NCI-H2196 treated with DMSO at 0.1 percent for 48 hours (cell line): ENCODE measurements around the gene ISY1.
"Not testable (repeated sequence)": the region's sequence is repeated elsewhere in the genome, so short reads cannot be mapped to it uniquely, and the experiment has no call there.

ENCODE experiments used
- DNase-seq: peaks from one replicate; lab custom pipeline; 2025; ENCODE audit not compliant: unreplicated experiment; lab: John Stamatoyannopoulos, UW

ISY1 gene

DNA sequence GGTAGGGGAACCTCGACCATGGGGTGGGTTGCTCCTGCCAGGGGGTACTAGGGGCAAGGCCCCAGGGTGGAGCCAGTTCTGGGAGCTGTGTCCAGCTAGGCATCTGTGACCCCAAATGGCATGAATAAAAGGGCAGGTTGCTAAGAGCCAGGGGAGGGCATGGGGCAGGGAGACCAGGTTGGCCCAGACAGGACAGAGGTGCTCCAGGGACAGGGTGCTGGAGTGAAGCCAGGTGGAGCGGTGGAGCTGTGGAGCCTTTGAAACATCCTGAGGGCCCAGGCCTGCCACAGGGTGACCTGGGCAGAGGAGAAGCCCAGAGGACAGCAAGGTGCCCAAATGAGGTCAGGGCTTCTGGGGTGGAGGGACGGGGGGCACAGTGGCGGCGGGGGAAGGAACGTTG, 72.6 kb downstream of the ISY1 start:
- DNase-seq, result not testable (repeated sequence)

DNA sequence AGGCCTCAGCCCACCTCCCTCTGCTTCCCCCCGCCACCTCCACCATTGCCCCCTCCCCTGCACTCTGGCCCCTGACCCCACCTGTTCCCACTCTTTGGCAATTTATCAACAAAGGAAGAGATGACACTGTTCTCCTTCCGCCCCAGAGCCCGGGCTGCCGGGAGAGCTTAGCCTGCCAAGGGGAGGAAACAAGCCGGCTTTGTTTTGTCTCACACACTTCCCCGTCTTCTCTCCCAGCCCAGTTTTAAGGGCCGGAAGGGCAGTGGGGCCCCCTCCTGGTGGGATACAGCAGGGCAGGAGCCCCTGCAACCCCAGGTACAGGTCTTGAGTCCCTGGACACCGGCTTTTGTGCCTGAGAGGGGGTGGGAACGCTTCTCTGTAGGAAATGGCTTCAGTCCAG, 73.0 kb downstream of the ISY1 start:
- peak; percentile 16 for DNase-seq

DNA sequence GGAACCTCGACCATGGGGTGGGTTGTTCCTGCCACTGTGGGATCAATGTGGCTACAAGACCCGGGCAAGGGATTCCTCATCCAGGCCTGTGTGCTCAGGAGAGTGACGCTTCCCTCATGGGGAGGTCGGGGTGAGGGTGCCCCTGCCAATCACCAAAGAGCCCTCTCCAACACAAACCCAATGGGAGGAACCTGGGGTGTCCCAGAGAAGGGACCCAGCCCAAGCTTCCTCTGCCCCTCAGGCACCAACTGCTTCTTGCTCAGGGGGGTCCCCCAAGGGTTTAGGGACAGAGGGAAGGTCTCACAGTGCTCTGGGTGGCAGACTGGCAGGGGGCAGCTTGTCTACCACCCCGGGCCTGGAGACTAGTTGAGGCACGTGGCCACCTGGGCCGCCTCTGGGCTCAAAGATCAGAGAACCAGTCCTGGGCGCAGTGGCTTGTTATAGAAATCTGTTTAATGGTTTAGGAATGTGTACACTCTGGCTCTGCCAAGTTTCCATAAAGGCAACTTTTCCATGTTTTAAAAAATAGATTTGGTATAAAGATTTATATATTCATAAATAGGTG, 73.6 kb downstream of the ISY1 start:
- no peak for DNase-seq

DNA sequence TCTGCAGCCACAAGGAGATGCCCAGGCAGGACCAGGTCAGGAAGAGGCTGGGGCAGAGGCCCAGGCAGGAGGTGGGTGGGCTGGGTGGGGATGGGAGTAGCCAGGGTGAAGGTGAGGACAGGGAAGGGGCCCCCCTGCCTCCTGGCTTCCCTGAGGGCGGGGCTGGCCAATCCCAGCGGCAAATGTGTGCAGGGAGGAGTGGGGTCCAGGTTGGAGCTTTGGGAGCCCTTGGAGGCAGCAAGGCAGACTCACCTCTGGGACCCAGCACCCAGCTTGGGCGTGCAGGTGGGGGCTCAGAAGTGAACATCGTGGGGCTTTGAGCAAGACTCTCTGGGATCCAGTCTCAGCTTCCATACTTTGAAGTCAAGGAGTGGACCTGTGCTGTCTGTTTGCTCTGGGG, 75.0 kb downstream of the ISY1 start:
- no peak for DNase-seq

DNA sequence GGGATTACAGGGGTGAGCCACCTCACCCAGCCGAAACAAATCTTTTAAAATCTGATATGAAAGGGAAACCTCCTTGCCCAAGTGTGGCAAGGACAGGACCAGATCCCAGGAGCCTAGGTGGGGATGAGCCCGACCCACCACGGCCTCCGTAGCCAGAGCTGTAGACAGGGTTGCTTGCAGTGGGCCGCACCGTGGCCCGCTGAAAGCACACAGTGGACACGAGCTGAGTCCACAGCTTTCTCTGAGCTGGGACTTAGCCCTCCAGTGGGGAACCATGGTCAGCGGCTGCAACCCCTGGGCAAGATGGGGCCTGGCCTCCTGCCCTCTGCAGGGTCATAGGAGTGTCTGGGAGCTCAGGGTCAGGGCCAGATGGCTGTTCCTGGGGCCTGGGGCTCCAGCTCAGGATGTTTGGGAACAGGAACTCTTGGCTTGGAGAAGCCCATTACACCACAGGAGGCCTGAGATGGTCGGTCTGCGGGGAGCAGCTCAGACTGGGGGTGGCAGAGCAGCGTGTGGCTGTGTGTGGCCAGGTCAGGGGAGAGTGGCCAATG, 75.6 kb downstream of the ISY1 start:
- no peak for DNase-seq

DNA sequence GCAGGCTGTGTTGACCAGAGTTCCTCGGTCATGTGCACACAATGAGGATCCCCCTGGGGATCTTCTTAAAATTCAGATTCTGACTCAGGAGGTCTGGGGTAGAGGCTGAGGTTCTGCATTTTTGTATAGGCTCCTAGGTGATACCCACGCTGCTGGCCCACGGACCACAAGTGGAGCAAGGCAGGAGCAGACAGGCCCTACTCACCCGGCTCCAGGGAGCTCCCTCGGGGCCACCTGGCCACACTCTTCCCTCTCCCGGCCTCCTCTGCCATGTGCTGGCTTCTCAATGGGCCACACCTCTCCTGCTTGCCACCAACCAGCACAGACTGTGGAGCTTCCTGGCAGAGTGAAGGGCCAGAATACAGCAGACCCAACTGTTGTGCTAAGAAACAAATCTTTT, 76.4 kb downstream of the ISY1 start:
- DNase-seq, result no peak

DNA sequence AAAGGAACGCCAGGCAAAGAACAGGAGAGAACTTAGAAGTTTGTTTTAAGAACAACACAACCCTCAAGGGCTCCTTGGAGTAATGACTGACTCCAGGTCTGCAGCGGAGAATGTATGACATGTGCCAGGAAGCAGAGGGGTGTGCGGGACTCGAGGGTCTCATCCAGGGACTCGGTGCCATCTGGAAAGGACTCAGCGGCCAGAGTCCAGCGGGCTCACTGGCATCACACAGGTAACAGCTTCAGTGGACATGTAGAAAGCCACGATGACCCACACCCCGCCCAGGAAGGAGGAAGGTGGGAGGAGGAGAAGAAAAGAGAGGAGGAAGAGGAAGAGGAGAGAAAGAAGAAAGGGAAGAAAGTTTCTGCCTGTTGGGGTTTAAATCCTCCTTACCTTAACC, 78.8 kb downstream of the ISY1 start:
- no peak for DNase-seq

DNA sequence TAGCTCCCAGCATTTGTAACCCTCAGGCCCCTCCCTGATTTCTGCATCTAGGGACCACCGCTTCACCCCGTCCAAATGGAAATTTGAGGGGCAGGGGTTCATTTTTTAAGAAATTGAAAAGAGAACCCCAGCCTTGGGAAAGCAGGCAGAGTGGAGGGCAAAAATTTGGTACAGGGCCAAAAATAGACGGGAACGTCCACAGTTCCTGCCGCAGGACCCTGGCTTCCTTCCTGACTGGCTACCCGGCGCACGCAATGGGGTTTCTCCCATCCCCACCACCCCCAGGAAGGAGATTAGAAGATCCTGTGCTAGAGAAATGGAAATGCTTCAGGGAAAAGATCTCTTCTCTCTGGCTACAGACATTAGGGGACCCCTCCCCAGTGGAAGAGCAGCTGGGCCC, 79.4 kb downstream of the ISY1 start:
- no peak for DNase-seq

DNA sequence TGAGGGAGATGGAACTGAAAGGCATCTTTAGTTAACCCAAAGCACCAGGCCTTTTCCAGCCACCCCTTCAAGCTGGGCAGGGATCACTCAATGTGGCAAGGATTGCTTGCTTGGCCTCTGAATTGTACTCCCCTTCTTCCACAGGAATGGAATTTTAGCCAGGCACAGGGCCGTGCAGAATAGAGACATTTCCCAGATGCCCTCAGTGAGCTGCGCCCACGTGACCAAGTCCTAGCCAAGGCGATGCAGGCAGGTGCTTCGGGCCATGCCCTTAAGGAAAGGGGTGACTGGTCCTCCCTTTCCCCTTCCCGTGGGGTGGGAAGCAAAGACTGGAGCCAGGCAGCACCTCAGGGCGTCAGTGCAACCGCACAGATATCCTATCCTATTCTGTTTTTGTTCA, 82.4 kb downstream of the ISY1 start:
- DNase-seq, result no peak
